CD4-positive, alpha-beta T cell treated with Interleukin-6 for 4 hours (primary cell): ENCODE results near the gene DCHS2.

Experiments
- DNase-seq: peaks from one replicate; pipeline ENCODE4 v3.0.0-alpha.2; 2020; ENCODE audit warnings: mixed read lengths

The DCHS2 gene

GRCh38 chr4:154194649-154195048 is 296.9 kb downstream of the DCHS2 start:
- no peak for DNase-seq

- DNase-seq = no peak
Measured at GRCh38 chr4:154192585-154192984, 299.0 kb downstream of the DCHS2 start.

- DNase-seq = no peak
Measured at GRCh38 chr4:154189346-154189745, 302.3 kb downstream of the DCHS2 start.

GRCh38 chr4:154186888-154187287 is 304.7 kb downstream of the DCHS2 start:
- DNase-seq = no peak

- no peak for DNase-seq
Measured at GRCh38 chr4:154186035-154186434, 305.6 kb downstream of the DCHS2 start.

GRCh38 chr4:154184238-154184637 is 307.4 kb downstream of the DCHS2 start:
- no peak for DNase-seq

GRCh38 chr4:154183264-154183663 is 308.3 kb downstream of the DCHS2 start:
- no peak for DNase-seq
